ENCODE data around the gene ZC2HC1C.
A peak's percentile ranks its signal among the peaks of the same experiment; 100 is the strongest.
"Not testable (repeated sequence)": the region's sequence is repeated elsewhere in the genome, so short reads cannot be mapped to it uniquely, and the experiment has no call there.

The ZC2HC1C gene

GRCh38 chr14:75127474-75127820, 58.0 kb downstream of the ZC2HC1C start:
- Mint-ChIP-seq H3K27ac (peak overlapping the region; percentile 95), H3K4me1 (peaks cover 44% of the 10 kb centered on the region), H3K4me3 (peak overlapping the region; percentile 93), H3K36me3 (ENCODE audit: low read depth) (peaks cover 19% of the 10 kb centered on the region)
- not testable (repeated sequence) for H3K9me3 Mint-ChIP-seq, DNase-seq, H3K27me3 Mint-ChIP-seq, ATAC-seq

- H3K27ac Mint-ChIP-seq = peak overlapping the region; percentile 95
- H3K4me1 Mint-ChIP-seq = peaks cover 50% of the 10 kb centered on the region
- H3K27me3 Mint-ChIP-seq = no peaks in the 10 kb centered on the region
- no peak for ATAC-seq
- H3K9me3 Mint-ChIP-seq = no peaks in the 10 kb centered on the region
- no peak for DNase-seq
- peaks cover 23% of the 10 kb centered on the region for H3K36me3 Mint-ChIP-seq (ENCODE audit: low read depth)
- H3K4me3 Mint-ChIP-seq = peak overlapping the region; percentile 93
Measured at GRCh38 chr14:75127903-75128595, 58.6 kb downstream of the ZC2HC1C start.

GRCh38 chr14:75128596-75128990, 59.2 kb downstream of the ZC2HC1C start:
- H3K9me3 Mint-ChIP-seq = no peaks in the 10 kb centered on the region
- peaks cover 28% of the 10 kb centered on the region for H3K36me3 Mint-ChIP-seq (ENCODE audit: low read depth)
- DNase-seq = no peak
- H3K4me3 Mint-ChIP-seq = peak overlapping the region; percentile 93
- peaks cover 49% of the 10 kb centered on the region for H3K4me1 Mint-ChIP-seq
- no peak for ATAC-seq
- H3K27me3 Mint-ChIP-seq = no peaks in the 10 kb centered on the region
- H3K27ac Mint-ChIP-seq = peak overlapping the region; percentile 47

Data from activated naive CD8-positive, alpha-beta T cell treated with anti-CD3 and anti-CD28 coated beads, Interleukin-2, amount 50 U/mL, for 24 hours (primary cell).